OCI-LY7 (cell line): ENCODE results near the gene SLC45A3.

Experiments
- EZH2phosphoT487 ChIP-seq: fragments of 200-600 bp; sonication (generic); IDR thresholded peaks from 2 replicates; pipeline ENCODE4 v1.6.1; 2018; ENCODE audit warnings: low read depth, borderline replicate concordance, mild to moderate bottlenecking, mixed run types, antibody characterized with exemption, low read length, moderate library complexity, mixed read lengths
- TF ChIP-seq, protein P1 (sequence below): fragments of 200-600 bp; sonication (generic); conservative IDR thresholded peaks from 2 replicates; pipeline ENCODE4 v1.5.1; 2014; ENCODE audit warnings: mild to moderate bottlenecking, antibody characterized with exemption, low read length, moderate library complexity, mixed read lengths

DNA sequence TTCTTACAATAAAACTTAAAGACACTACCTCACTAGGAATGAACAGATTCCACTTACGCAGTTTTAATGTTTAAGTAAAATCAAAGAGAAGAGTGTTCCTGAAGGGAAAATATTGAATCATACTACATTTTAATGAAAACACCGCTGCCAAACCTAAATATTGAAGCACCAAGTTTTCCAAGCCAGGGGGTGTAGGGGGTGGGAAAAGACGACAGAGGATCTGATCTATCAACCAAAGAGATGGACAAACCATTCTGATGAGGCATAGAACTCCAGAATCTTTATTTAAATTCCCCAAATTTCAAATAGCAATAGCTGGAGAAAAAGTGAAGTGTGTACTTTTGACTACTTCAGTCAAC is 49.7 kb downstream of the SLC45A3 start:
- TF ChIP-seq, protein P1, sequence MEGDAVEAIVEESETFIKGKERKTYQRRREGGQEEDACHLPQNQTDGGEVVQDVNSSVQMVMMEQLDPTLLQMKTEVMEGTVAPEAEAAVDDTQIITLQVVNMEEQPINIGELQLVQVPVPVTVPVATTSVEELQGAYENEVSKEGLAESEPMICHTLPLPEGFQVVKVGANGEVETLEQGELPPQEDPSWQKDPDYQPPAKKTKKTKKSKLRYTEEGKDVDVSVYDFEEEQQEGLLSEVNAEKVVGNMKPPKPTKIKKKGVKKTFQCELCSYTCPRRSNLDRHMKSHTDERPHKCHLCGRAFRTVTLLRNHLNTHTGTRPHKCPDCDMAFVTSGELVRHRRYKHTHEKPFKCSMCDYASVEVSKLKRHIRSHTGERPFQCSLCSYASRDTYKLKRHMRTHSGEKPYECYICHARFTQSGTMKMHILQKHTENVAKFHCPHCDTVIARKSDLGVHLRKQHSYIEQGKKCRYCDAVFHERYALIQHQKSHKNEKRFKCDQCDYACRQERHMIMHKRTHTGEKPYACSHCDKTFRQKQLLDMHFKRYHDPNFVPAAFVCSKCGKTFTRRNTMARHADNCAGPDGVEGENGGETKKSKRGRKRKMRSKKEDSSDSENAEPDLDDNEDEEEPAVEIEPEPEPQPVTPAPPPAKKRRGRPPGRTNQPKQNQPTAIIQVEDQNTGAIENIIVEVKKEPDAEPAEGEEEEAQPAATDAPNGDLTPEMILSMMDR = no peak
- TF ChIP-seq EZH2phosphoT487 = no peak
